Activated T-cell treated with anti-CD3 and anti-CD28 coated beads for 24 hours (primary cell): ENCODE data around the gene CACNG8.
"Not testable (repeated sequence)": the region's sequence is repeated elsewhere in the genome, so short reads cannot be mapped to it uniquely, and the experiment has no call there.

Source experiments
- DNase-seq: peaks from one replicate; pipeline ENCODE4 v3.0.0-alpha.2; 2020; ENCODE audit warnings: low read depth

The CACNG8 gene

GRCh38 chr19:54035215-54036178, 72.8 kb downstream of the CACNG8 start:
- DNase-seq = no peak

GRCh38 chr19:54036542-54036941, 73.8 kb downstream of the CACNG8 start:
- DNase-seq = not testable (repeated sequence)
